Fibroblast of pulmonary artery (primary cell): ENCODE data around the gene KSR2.

ENCODE experiments used
- DNase-seq: peaks from one replicate; pipeline ENCODE4 v3.0.0-alpha.2; 2010; ENCODE audit warnings: low read depth
- H3K4me3 ChIP-seq: replicated peaks from 2 replicates; pipeline ENCODE4 v1.5.1; 2011; ENCODE audit warnings: low read depth, mild to moderate bottlenecking, control low read depth, low read length, moderate library complexity
- CTCF ChIP-seq: IDR thresholded peaks from 2 replicates; pipeline ENCODE4 v1.5.1; 2011; ENCODE audit warnings: mild to moderate bottlenecking, control low read depth, low read length, inconsistent platforms; ENCODE audit errors: missing control alignments

Gene KSR2

GRCh38 chr12:117508468-117508867 is 460.3 kb downstream of the KSR2 start:
- no peak overlapping the region for H3K4me3 ChIP-seq
- DNase-seq, result no peak
- TF ChIP-seq CTCF, result no peak

DNA sequence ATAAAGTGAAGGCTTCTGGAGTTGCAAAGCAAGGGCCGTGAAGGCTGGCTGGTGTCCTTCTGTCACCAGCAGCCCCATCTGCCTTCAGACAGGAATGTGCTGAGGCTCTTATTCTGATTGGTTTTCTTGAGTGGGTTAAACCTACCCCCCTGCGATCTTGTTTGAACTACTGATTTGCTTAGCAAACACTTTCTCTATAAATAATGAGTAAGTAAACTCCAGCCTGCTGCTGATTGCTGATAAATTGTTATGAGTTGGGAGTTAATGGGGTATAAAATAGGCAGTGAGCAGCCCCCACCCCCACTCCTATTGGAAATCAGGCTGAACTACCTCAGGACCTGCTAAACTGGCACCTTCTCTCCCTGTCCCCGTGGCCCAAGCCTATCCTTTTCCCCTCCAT is 461.2 kb downstream of the KSR2 start:
- no peak overlapping the region for H3K4me3 ChIP-seq
- DNase-seq, result no peak
- TF ChIP-seq CTCF, result no peak

GRCh38 chr12:117506333-117506732 is 462.5 kb downstream of the KSR2 start:
- no peak overlapping the region for H3K4me3 ChIP-seq
- TF ChIP-seq CTCF, result no peak
- DNase-seq, result no peak

- TF ChIP-seq CTCF, result no peak
- no peak overlapping the region for H3K4me3 ChIP-seq
- DNase-seq, result no peak
Observed at GRCh38 chr12:117502633-117503032, 466.2 kb downstream of the KSR2 start.

- H3K4me3 ChIP-seq, result no peak overlapping the region
- no peak for DNase-seq
- no peak for TF ChIP-seq CTCF
Observed at GRCh38 chr12:117502233-117502632, 466.6 kb downstream of the KSR2 start.

- no peak for TF ChIP-seq CTCF
- DNase-seq, result no peak
- no peak overlapping the region for H3K4me3 ChIP-seq
Observed at GRCh38 chr12:117501076-117501869, 467.5 kb downstream of the KSR2 start.
